Measurements from ENCODE around the gene CASZ1.

Gene CASZ1

GRCh38 chr1:10745886-10746455 is 50.5 kb downstream of the CASZ1 start:
- no peak for DNase-seq

GRCh38 chr1:10745383-10745782 is 51.1 kb downstream of the CASZ1 start:
- no peak for DNase-seq

- DNase-seq: no peak
Observed at GRCh38 chr1:10744654-10745238, 51.7 kb downstream of the CASZ1 start.

- no peak for DNase-seq
Observed at GRCh38 chr1:10744029-10744428, 52.4 kb downstream of the CASZ1 start.

GRCh38 chr1:10741696-10742095 is 54.8 kb downstream of the CASZ1 start:
- DNase-seq: no peak

- no peak for DNase-seq
Observed at GRCh38 chr1:10740123-10740522, 56.3 kb downstream of the CASZ1 start.

- DNase-seq: no peak
Observed at GRCh38 chr1:10739589-10739988, 56.9 kb downstream of the CASZ1 start.

GRCh38 chr1:10738061-10739058 is 58.1 kb downstream of the CASZ1 start:
- DNase-seq: no peak

- no peak for DNase-seq
Observed at GRCh38 chr1:10737651-10738050, 58.8 kb downstream of the CASZ1 start.

GRCh38 chr1:10736634-10737586 is 59.5 kb downstream of the CASZ1 start:
- DNase-seq: no peak

GRCh38 chr1:10735563-10736305 is 60.7 kb downstream of the CASZ1 start:
- no peak for DNase-seq

- no peak for DNase-seq
Observed at GRCh38 chr1:10734962-10735544, 61.4 kb downstream of the CASZ1 start.

GRCh38 chr1:10734375-10734774 is 62.1 kb downstream of the CASZ1 start:
- no peak for DNase-seq

- no peak for DNase-seq
Observed at GRCh38 chr1:10733474-10734366, 62.7 kb downstream of the CASZ1 start.

- DNase-seq: no peak
Observed at GRCh38 chr1:10730985-10731384, 65.5 kb downstream of the CASZ1 start.

- no peak for DNase-seq
Observed at GRCh38 chr1:10728595-10729410, 67.6 kb downstream of the CASZ1 start.

- no peak for DNase-seq
Observed at GRCh38 chr1:10727751-10728232, 68.7 kb downstream of the CASZ1 start.

GRCh38 chr1:10726355-10726754 is 70.1 kb downstream of the CASZ1 start:
- DNase-seq: no peak

Data from CD4-positive, alpha-beta T cell treated with Interleukin-15 for 1 hour (primary cell).